ENCODE data around the gene SLC23A2.

- TF ChIP-seq EGR1 (IDR thresholded peaks at IDR 0.05; ENCODE audit: low read depth in 2 of 2) = no peak
- no peak for TF ChIP-seq CTCF (IDR thresholded peaks at IDR 0.05; ENCODE audit: low read depth, low read length, missing input control)
- no peak for TF ChIP-seq HNF4A (conservative IDR thresholded peaks at IDR 0.05)
- TF ChIP-seq JUND (IDR thresholded peaks at IDR 0.05) = no peak
- TF ChIP-seq FOXA1 (IDR thresholded peaks at IDR 0.05) = no peak
- no peak for TF ChIP-seq REST (IDR thresholded peaks at IDR 0.05)
- TF ChIP-seq RXRA (IDR thresholded peaks at IDR 0.05) = no peak
- TF ChIP-seq TAF1 (conservative IDR thresholded peaks at IDR 0.05) = no peak
These were observed 19.4 kb upstream of the SLC23A2 start for GRCh38 chr20:5020760-5021159.

Data from liver (tissue), 3 donors.